HFFc6 (cell line): ENCODE data around the gene LSP1. TPM values are rescaled to one million over a fixed set of nuclear protein-coding genes. Genes with fewer than 3 reads are reported as not detected.

ENCODE experiments used
- DNase-seq: peaks from one replicate; pipeline ENCODE4 v3.0.0-alpha.2; 2018
- H3K27ac Mint-ChIP-seq: 2 replicates; pipeline ENCODE4 v1.8.0; 2020; ENCODE audit warnings: mild to moderate bottlenecking, mixed read lengths
- H3K27me3 Mint-ChIP-seq: 2 replicates; pipeline ENCODE4 v1.8.0; 2021; ENCODE audit warnings: mild to moderate bottlenecking, moderate library complexity, mixed read lengths; ENCODE audit not compliant: insufficient read depth
- H3K36me3 Mint-ChIP-seq: 2 replicates; pipeline ENCODE4 v1.8.0; 2021; ENCODE audit warnings: low read depth, mixed read lengths
- H3K4me1 Mint-ChIP-seq: 2 replicates; pipeline ENCODE4 v1.8.0; 2020; ENCODE audit warnings: low read depth, mixed read lengths
- H3K4me3 Mint-ChIP-seq: 2 replicates; pipeline ENCODE4 v1.8.0; 2020; ENCODE audit warnings: mild to moderate bottlenecking, moderate library complexity, mixed read lengths
- H3K9me3 Mint-ChIP-seq: 2 replicates; pipeline ENCODE4 v1.8.0; 2020; ENCODE audit warnings: mild to moderate bottlenecking, mixed read lengths
- CTCF ChIP-seq: fragments of 200-600 bp; sonication (generic); IDR thresholded peaks from 2 replicates; pipeline ENCODE4 v1.5.0; 2021; ENCODE audit warnings: antibody characterized with exemption, mild to moderate bottlenecking
- total RNA-seq, 6 experiments: library from RNA; stranded (reverse); fragmentation: NEBNext Ultra II Directional; extraction: Animal tissue kit (Norgen Biotek cat#: 25700); gene quantifications; 2 replicates in 1 of 6; 3 replicates in 5 of 6; pipeline ENCODE4 v1.2.3, GENCODE V29; 2021

The LSP1 gene
- total RNA-seq, 6 experiments from 2014 or later = 0.18 to 2.6 (median 0.27) TPM; not detected in 2

DNA sequence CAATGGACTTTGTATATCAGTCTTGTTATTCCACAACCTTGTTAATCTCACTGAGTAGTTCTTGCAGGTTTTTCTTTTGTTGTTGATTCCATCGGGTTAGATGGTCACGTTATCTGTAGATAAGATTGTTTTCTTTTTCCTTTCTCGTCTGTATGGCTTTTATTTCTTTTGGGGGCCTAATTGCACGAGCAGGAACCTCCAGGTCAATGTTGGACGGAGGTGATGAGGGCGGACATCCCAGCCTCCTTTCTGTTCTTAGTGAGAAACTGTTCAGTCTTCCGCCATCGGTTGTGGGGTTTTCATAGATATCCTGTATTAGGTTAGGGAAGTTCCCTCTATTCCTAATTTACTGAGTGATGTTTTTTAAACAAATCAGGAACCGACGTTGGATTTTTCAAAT lies 43.6 kb downstream of the LSP1 start:
- no peak for TF ChIP-seq CTCF
- H3K36me3 Mint-ChIP-seq = no peaks in the 10 kb centered on the region
- H3K4me3 Mint-ChIP-seq = no peak overlapping the region
- no peaks in the 10 kb centered on the region for H3K9me3 Mint-ChIP-seq
- DNase-seq = no peak
- no peaks in the 10 kb centered on the region for H3K4me1 Mint-ChIP-seq
- H3K27me3 Mint-ChIP-seq = peaks cover 40% of the 10 kb centered on the region
- no peak overlapping the region for H3K27ac Mint-ChIP-seq

DNA sequence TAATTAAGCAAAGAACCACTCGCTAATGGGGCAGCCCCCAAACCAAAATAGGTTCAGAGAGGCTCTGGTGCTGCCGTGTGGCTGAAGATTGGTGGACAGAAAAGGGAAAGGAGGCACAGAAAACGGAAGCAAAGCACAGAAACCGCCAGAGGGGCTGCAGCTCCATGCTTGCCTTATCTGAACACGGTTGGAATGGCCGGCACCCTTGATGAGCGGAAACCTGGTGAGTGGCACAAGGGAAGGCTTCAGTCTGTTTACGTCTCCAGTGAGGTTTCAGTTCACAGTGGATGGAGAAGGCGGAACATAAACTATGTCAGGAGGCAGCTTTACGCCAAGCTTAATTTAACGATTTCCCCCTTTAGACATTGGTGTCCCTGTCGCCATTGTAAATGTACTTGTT lies 44.0 kb downstream of the LSP1 start:
- H3K36me3 Mint-ChIP-seq = no peaks in the 10 kb centered on the region
- no peaks in the 10 kb centered on the region for H3K4me1 Mint-ChIP-seq
- no peak for DNase-seq
- H3K9me3 Mint-ChIP-seq = no peaks in the 10 kb centered on the region
- no peak for TF ChIP-seq CTCF
- no peak overlapping the region for H3K27ac Mint-ChIP-seq
- no peak overlapping the region for H3K4me3 Mint-ChIP-seq
- peaks cover 42% of the 10 kb centered on the region for H3K27me3 Mint-ChIP-seq

DNA sequence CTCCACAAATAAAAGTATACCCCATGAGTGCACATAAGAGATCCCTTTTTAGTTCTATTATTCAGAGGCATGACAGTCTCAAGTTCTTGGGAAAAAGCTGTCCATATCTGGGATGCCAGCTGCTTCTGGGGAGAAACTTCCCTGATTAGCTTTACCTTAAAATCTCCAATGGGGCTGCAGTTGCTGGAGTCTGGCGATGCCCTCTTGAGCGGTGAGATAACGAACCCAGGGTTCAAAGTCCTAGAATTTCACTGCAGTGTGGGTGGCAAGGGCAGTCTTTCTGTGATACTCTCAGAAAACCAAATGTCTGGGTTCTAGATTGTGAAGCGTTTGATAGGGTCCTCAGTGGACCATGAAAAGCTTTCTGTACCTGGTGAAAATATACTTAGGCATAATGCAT lies 46.2 kb downstream of the LSP1 start:
- Mint-ChIP-seq H3K36me3 (no peaks in the 10 kb centered on the region), H3K27ac (no peak overlapping the region), H3K27me3 (peaks cover 47% of the 10 kb centered on the region), H3K9me3 (no peaks in the 10 kb centered on the region), H3K4me1 (no peaks in the 10 kb centered on the region), H3K4me3 (no peak overlapping the region)
- TF ChIP-seq CTCF = no peak
- no peak for DNase-seq

GRCh38 chr11:1899686-1900085 lies 46.8 kb downstream of the LSP1 start:
- DNase-seq = no peak
- Mint-ChIP-seq H3K27ac (no peak overlapping the region), H3K4me1 (no peaks in the 10 kb centered on the region), H3K4me3 (no peak overlapping the region), H3K36me3 (no peaks in the 10 kb centered on the region), H3K9me3 (no peaks in the 10 kb centered on the region), H3K27me3 (peaks cover 44% of the 10 kb centered on the region)
- no peak for TF ChIP-seq CTCF

- Mint-ChIP-seq H3K4me1 (peaks cover 6% of the 10 kb centered on the region; the same call in 1 of the 2 replicates), H3K9me3 (no peaks in the 10 kb centered on the region), H3K36me3 (no peaks in the 10 kb centered on the region), H3K27ac (no peak overlapping the region), H3K27me3 (peaks cover 34% of the 10 kb centered on the region), H3K4me3 (no peak overlapping the region)
- no peak for TF ChIP-seq CTCF
- DNase-seq = no peak
These were observed 53.3 kb downstream of the LSP1 start for GRCh38 chr11:1906181-1906580.
